Stomach smooth muscle (tissue), 2 donors: ENCODE results near the gene LRRC2.

Experiments used
- H3K27ac ChIP-seq: one replicate; pipeline ENCODE4 v1.7.0; 2013; ENCODE audit warnings: mild to moderate bottlenecking, low read length, inconsistent platforms
- H3K27me3 ChIP-seq, 2 donors: one replicate each; pipeline ENCODE4 v1.7.0; 2013; ENCODE audit warnings: low read length in 2 of 2; ENCODE audit not compliant: insufficient read depth in 2 of 2, control insufficient read depth in 1 of 2
- H3K36me3 ChIP-seq, 2 donors: one replicate each; pipeline ENCODE4 v1.7.0; 2013; ENCODE audit warnings: low read length in 2 of 2; ENCODE audit not compliant: control insufficient read depth in 2 of 2, insufficient read depth in 2 of 2
- H3K4me1 ChIP-seq: one replicate; pipeline ENCODE4 v1.7.0; 2013; ENCODE audit warnings: low read length; ENCODE audit not compliant: control insufficient read depth, insufficient read depth
- H3K4me3 ChIP-seq, 2 donors: one replicate each; pipeline ENCODE4 v1.7.0; 2013; ENCODE audit warnings: low read length in 2 of 2
- H3K9ac ChIP-seq, 2 donors: one replicate each; pipeline ENCODE4 v1.7.0; 2013; ENCODE audit warnings: low read length in 2 of 2, mild to moderate bottlenecking in 1 of 2
- H3K9me3 ChIP-seq, 2 donors: one replicate each; pipeline ENCODE4 v1.7.0; 2013; ENCODE audit warnings: low read length in 2 of 2; ENCODE audit not compliant: control insufficient read depth in 2 of 2
- donor health status: healthy.
- donor health status: Pancreatic carcinoma.

The LRRC2 gene

DNA sequence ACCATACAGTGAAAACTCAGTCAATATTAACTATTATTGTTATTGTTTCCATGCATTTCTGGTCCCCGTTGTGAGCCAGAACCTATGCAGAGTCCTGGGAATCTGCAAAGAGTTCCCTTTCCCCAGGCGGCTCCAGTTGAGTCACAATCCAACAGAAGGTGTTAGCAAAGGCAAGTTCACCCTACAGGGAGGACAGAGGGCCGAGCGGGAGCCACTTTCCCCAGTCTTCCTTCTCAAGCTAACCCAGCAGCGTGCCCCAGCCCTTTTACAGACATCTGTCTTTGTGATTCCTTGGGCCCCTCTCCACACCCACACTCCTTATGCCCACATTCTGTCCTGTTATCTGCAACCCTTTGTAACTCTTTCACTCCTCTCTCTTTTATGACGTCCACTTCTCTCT lies 88.3 kb downstream of the LRRC2 start:
- Histone ChIP-seq H3K4me3 (no peak overlapping the region), H3K9me3 (peaks cover 0 to 4% of the 10 kb centered on the region in 2 donors), H3K36me3 (no peaks in the 10 kb centered on the region), H3K27ac (no peak overlapping the region), H3K4me1 (no peaks in the 10 kb centered on the region), H3K27me3 (peaks cover 0 to 8% of the 10 kb centered on the region in 2 donors), H3K9ac (no peak overlapping the region)

GRCh38 chr3:46477145-46477544 lies 89.0 kb downstream of the LRRC2 start:
- H3K36me3 ChIP-seq = no peaks in the 10 kb centered on the region

GRCh38 chr3:46472736-46473135 lies 93.4 kb downstream of the LRRC2 start:
- Histone ChIP-seq H3K9me3 (peaks cover 0 to 4% of the 10 kb centered on the region in 2 donors), H3K4me1 (no peaks in the 10 kb centered on the region), H3K27ac (no peak overlapping the region), H3K4me3 (no peak overlapping the region), H3K9ac (no peak overlapping the region), H3K36me3 (no peaks in the 10 kb centered on the region), H3K27me3 (no peaks in the 10 kb centered on the region)

More at GRCh38 chr3:46477145-46477544, 89.0 kb downstream of the LRRC2 start:
- Histone ChIP-seq H3K4me1 (no peaks in the 10 kb centered on the region), H3K4me3 (no peak overlapping the region), H3K9me3 (peaks cover 0 to 4% of the 10 kb centered on the region in 2 donors), H3K27me3 (peaks cover 0 to 8% of the 10 kb centered on the region in 2 donors), H3K9ac (no peak overlapping the region), H3K27ac (no peak overlapping the region)

GRCh38 chr3:46471371-46471914 lies 94.7 kb downstream of the LRRC2 start:
- Histone ChIP-seq H3K27me3 (no peaks in the 10 kb centered on the region), H3K9ac (no peak overlapping the region), H3K36me3 (no peaks in the 10 kb centered on the region), H3K27ac (no peak overlapping the region), H3K4me1 (no peaks in the 10 kb centered on the region), H3K4me3 (no peak overlapping the region), H3K9me3 (peaks cover 0 to 4% of the 10 kb centered on the region in 2 donors)

GRCh38 chr3:46470831-46471230 lies 95.3 kb downstream of the LRRC2 start:
- no peaks in the 10 kb centered on the region for H3K27me3 ChIP-seq
- H3K36me3 ChIP-seq = no peaks in the 10 kb centered on the region
- no peak overlapping the region for H3K4me3 ChIP-seq
- H3K27ac ChIP-seq = no peak overlapping the region
- no peaks in the 10 kb centered on the region for H3K4me1 ChIP-seq
- H3K9ac ChIP-seq = no peak overlapping the region
- peaks cover 0 to 4% of the 10 kb centered on the region in 2 donors for H3K9me3 ChIP-seq

GRCh38 chr3:46469680-46470357 lies 96.3 kb downstream of the LRRC2 start:
- Histone ChIP-seq H3K27me3 (peaks cover 2 to 4% of the 10 kb centered on the region in 2 donors), H3K9ac (no peak overlapping the region), H3K4me3 (no peak overlapping the region), H3K4me1 (no peaks in the 10 kb centered on the region), H3K9me3 (peaks cover 0 to 2% of the 10 kb centered on the region in 2 donors), H3K36me3 (no peaks in the 10 kb centered on the region), H3K27ac (no peak overlapping the region)

- Histone ChIP-seq H3K9ac (no peak overlapping the region), H3K27me3 (peaks cover 7 to 8% of the 10 kb centered on the region in 2 donors), H3K4me1 (peaks cover under 1% of the 10 kb centered on the region), H3K36me3 (no peaks in the 10 kb centered on the region), H3K9me3 (no peaks in the 10 kb centered on the region), H3K27ac (no peak overlapping the region), H3K4me3 (no peak overlapping the region)
Measured at GRCh38 chr3:46468753-46469600, 97.1 kb downstream of the LRRC2 start.

DNA sequence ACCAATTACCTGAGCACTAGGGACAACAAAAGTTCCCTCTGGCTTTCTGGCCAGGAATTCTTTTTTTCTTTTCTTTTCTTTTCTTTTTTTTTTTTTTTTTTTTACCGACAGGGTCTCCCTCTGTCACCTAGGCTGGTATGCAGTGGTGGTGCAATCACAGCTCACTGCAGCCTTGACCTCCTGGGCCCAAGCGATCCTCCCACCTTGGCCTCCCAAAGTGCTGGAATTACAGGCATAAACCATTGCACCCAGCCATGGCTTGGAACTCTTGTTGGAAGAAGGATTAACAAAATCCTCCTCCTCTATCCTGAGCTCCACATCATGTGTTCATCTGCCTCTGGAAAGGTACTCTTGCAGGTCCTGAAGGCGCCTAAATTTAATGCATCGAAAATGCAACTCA lies 98.5 kb downstream of the LRRC2 start:
- H3K27ac ChIP-seq = no peak overlapping the region
- no peaks in the 10 kb centered on the region for H3K9me3 ChIP-seq
- no peak overlapping the region for H3K4me3 ChIP-seq
- no peaks in the 10 kb centered on the region for H3K36me3 ChIP-seq
- H3K4me1 ChIP-seq = peaks cover 2% of the 10 kb centered on the region
- H3K27me3 ChIP-seq = peaks cover 17 to 18% of the 10 kb centered on the region in 2 donors
- no peak overlapping the region for H3K9ac ChIP-seq

GRCh38 chr3:46466871-46467403 lies 99.2 kb downstream of the LRRC2 start:
- H3K9me3 ChIP-seq = no peaks in the 10 kb centered on the region
- no peak overlapping the region for H3K4me3 ChIP-seq
- H3K9ac ChIP-seq = no peak overlapping the region
- no peak overlapping the region for H3K27ac ChIP-seq
- H3K36me3 ChIP-seq = no peaks in the 10 kb centered on the region
- peaks cover 18 to 20% of the 10 kb centered on the region in 2 donors for H3K27me3 ChIP-seq
- peaks cover 2% of the 10 kb centered on the region for H3K4me1 ChIP-seq

DNA sequence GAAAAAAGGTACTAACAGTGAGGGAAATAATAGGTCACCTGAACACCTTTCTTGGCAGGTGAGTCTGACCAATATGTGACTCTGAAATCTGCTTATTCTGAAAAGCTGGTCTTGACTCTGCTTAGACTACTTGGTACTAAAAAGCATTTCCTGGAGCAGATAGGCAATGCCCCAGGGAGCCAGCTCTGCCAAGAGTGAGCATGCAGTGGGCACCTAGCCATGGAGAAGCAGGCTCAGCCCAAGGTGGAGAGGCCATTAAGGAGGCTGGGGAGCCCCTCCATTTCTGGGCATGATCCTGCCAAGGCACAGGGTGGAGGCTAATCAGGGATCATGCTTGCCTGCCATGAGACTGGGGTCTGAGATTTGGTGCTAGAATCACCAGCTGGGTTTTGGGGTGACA lies 99.8 kb downstream of the LRRC2 start:
- Histone ChIP-seq H3K9ac (no peak overlapping the region), H3K36me3 (no peaks in the 10 kb centered on the region), H3K27ac (no peak overlapping the region), H3K9me3 (no peaks in the 10 kb centered on the region), H3K4me3 (no peak overlapping the region), H3K27me3 (peaks cover 18 to 21% of the 10 kb centered on the region in 2 donors), H3K4me1 (peaks cover 2% of the 10 kb centered on the region)
